K562 (cell line): ENCODE results near the gene ALK. TPM values are rescaled to one million over a fixed set of nuclear protein-coding genes. Genes with fewer than 3 reads are reported as not detected.

Experiments
- ATAC-seq: fragments of 200-7000 bp; cut with Tn5 transposase; 3 replicates; pipeline ENCODE4 v1.9.1; 2020; ENCODE audit warnings: moderate library complexity
- BruUV-seq: library from RNA; stranded (reverse); fragments of 400-500 nt; replicated peaks from 2 replicates; lab custom pipeline; 2021; lab: Mats Ljungman, UMichigan
- CTCF ChIA-PET: fragments of 300-600 bp; formaldehyde crosslinking; extraction: SDS; loops from one replicate; lab custom pipeline; 2021; ENCODE audit warnings: low intra/inter-chr PET ratio; lab: Yijun Ruan, JAX
- POLR2A ChIA-PET: fragments of 300-600, 350-650 bp; sonication (Branson Sonifier 250); formaldehyde crosslinking; extraction: SDS; loops from one replicate; lab custom pipeline; 2021; ENCODE audit warnings: antibody characterized with exemption, inconsistent platforms; lab: Yijun Ruan, JAX
- DNase-seq, 4 experiments: peaks; one replicate each; pipeline versions ENCODE4 v3.0.0 to v3.0.0-alpha.2; 2011 to 2018; ENCODE audit warnings: low spot score in 3 of 4, mixed read lengths in 3 of 4; ENCODE audit errors: extremely low read depth in 1 of 4
- FAIRE-seq: peaks from 2 replicates; lab custom pipeline; 2011; peaks lifted over from hg19 to GRCh38; lab: Jason Lieb, UNC
- H2AFZ ChIP-seq: 2 replicates; pipeline ENCODE4 v1.6.0; 2011; ENCODE audit warnings: low read depth, low read length, control low read depth, inconsistent platforms
- H3K27ac ChIP-seq: fragments of 200-600 bp; 3 replicates; pipeline ENCODE4 v1.8.0; 2011; ENCODE audit warnings: low read depth, mild to moderate bottlenecking, control low read depth, inconsistent platforms, low read length, moderate library complexity, mixed read lengths; ENCODE audit errors: extremely low read depth
- H3K27me3 ChIP-seq, 2 experiments: fragments of 300-600 bp in 1 of 2; 2 replicates in 1 of 2; 3 replicates in 1 of 2; pipeline versions ENCODE4 v1.6.0 to v1.8.0; 2011; ENCODE audit warnings: inconsistent platforms in 2 of 2, low read length in 2 of 2, mild to moderate bottlenecking in 1 of 2, mixed read lengths in 1 of 2, moderate library complexity in 1 of 2; ENCODE audit not compliant: control insufficient read depth in 2 of 2, insufficient read depth in 2 of 2
- H3K36me3 ChIP-seq: fragments of 300-600 bp; 3 replicates; pipeline ENCODE4 v1.8.0; 2011; ENCODE audit warnings: mild to moderate bottlenecking, low read length, inconsistent platforms; ENCODE audit not compliant: control insufficient read depth, insufficient read depth
- H3K4me1 ChIP-seq, 2 experiments: fragments of 200-600 bp in 1 of 2; replicated peaks in 1 of 2; 2 replicates in 1 of 2; 3 replicates in 1 of 2; pipeline versions ENCODE4 v1.5.1 to v1.8.0; 2011; ENCODE audit warnings: inconsistent platforms in 2 of 2, low read length in 2 of 2, mild to moderate bottlenecking in 1 of 2, mixed read lengths in 1 of 2, moderate library complexity in 1 of 2; ENCODE audit not compliant: control insufficient read depth in 2 of 2, insufficient read depth in 2 of 2
- H3K4me2 ChIP-seq: 2 replicates; pipeline ENCODE4 v1.6.1; 2011; ENCODE audit warnings: low read length, control low read depth, inconsistent platforms, mixed read lengths; ENCODE audit not compliant: insufficient read depth
- H3K4me3 ChIP-seq: fragments of 200-600 bp; sonication (generic), shearing (Covaris generic); 2 replicates; pipeline ENCODE4 v1.5.1; 2016; ENCODE audit warnings: control low read depth, inconsistent platforms
- H3K79me2 ChIP-seq: fragments of 200-600 bp; 3 replicates; pipeline ENCODE4 v1.8.0; 2011; ENCODE audit warnings: low read length, inconsistent platforms; ENCODE audit not compliant: control insufficient read depth, insufficient read depth
- H3K9ac ChIP-seq, 2 experiments: 2 replicates each; pipeline versions ENCODE4 v1.6.0 to v1.6.1; 2011; ENCODE audit warnings: low read depth in 2 of 2, low read length in 2 of 2, control low read depth in 1 of 2, inconsistent platforms in 1 of 2, mild to moderate bottlenecking in 1 of 2, mixed read lengths in 1 of 2; ENCODE audit not compliant: insufficient read depth in 1 of 2
- H3K9me1 ChIP-seq: one replicate; pipeline ENCODE4 v1.6.0; 2011; ENCODE audit warnings: inconsistent platforms, mild to moderate bottlenecking, low read length, moderate library complexity; ENCODE audit not compliant: control insufficient read depth, insufficient read depth
- H3K9me3 ChIP-seq: replicated peaks from 2 replicates; pipeline ENCODE4 v1.5.1; 2011; ENCODE audit warnings: low read depth, low read length, inconsistent platforms; ENCODE audit not compliant: control insufficient read depth, insufficient read depth
- H4K20me1 ChIP-seq: replicated peaks from 2 replicates; pipeline ENCODE4 v1.6.1; 2011; ENCODE audit warnings: low read length, inconsistent platforms, mixed read lengths; ENCODE audit not compliant: control insufficient read depth, insufficient read depth
- CHD2 ChIP-seq: IDR thresholded peaks from 2 replicates; pipeline ENCODE4 v1.6.1; 2011; ENCODE audit warnings: low read depth, low read length
- ERF ChIP-seq: fragments of 450-650 bp; formaldehyde crosslinking; IDR thresholded peaks from 2 replicates; pipeline ENCODE4 v1.4.0; 2020; ENCODE audit warnings: mild to moderate bottlenecking, mixed read lengths
- HMG20B ChIP-seq: fragments of 250-450 bp; sonication (Bioruptor Pico); IDR thresholded peaks from 2 replicates; pipeline ENCODE4 v1.5.0; 2021; ENCODE audit warnings: mild to moderate bottlenecking
- PHB ChIP-seq: fragments of 250-450 bp; sonication (Bioruptor Pico); IDR thresholded peaks from 2 replicates; pipeline ENCODE4 v1.5.0; 2021
- RBM22 ChIP-seq: fragments of 200-400 bp; formaldehyde crosslinking; IDR thresholded peaks from 2 replicates; pipeline ENCODE4 v1.6.1; 2018; ENCODE audit warnings: low read length, low read depth; ENCODE audit not compliant: poor library complexity, severe bottlenecking
- SIN3B ChIP-seq: fragments of 450-650 bp; IDR thresholded peaks from 2 replicates; pipeline ENCODE4 v1.6.1; 2017; ENCODE audit warnings: low read depth, mild to moderate bottlenecking, moderate library complexity
- SIX5 ChIP-seq, 2 experiments: IDR thresholded peaks; 2 replicates each; pipeline ENCODE4 v1.6.1; 2011; ENCODE audit warnings: low read length in 2 of 2, borderline replicate concordance in 1 of 2, low read depth in 1 of 2, mild to moderate bottlenecking in 1 of 2, moderate library complexity in 1 of 2; ENCODE audit not compliant: insufficient read depth in 1 of 2
- TBL1XR1 ChIP-seq, 2 experiments: IDR thresholded peaks; 2 replicates each; pipeline ENCODE4 v1.6.1; 2012; ENCODE audit warnings: improper control_type of control experiment in 2 of 2, low read length in 2 of 2, mild to moderate bottlenecking in 1 of 2
- U2AF2 ChIP-seq: fragments of 200-400 bp; formaldehyde crosslinking; optimal IDR thresholded peaks from 2 replicates; pipeline ENCODE3; 2017; ENCODE audit warnings: low read depth, mild to moderate bottlenecking, low read length
- USF2 ChIP-seq: sonication (generic); formaldehyde crosslinking; IDR thresholded peaks from 2 replicates; pipeline ENCODE4 v1.5.0; 2020; ENCODE audit warnings: missing genetic modification reagents
- ZNF232 ChIP-seq: sonication (generic); formaldehyde crosslinking; IDR thresholded peaks from 2 replicates; pipeline ENCODE4 v1.8.0; 2022; ENCODE audit warnings: mild to moderate bottlenecking, missing genetic modification reagents
- ZNF324 ChIP-seq: fragments of 250-450 bp; sonication (Bioruptor Pico); IDR thresholded peaks from 2 replicates; pipeline ENCODE4 v1.4.0; 2020; ENCODE audit warnings: mild to moderate bottlenecking
- ZNF609 ChIP-seq: sonication (generic); formaldehyde crosslinking; IDR thresholded peaks from 2 replicates; pipeline ENCODE4 v1.8.1; 2023; ENCODE audit warnings: missing genetic modification reagents, mild to moderate bottlenecking, borderline replicate concordance
- WGBS: fragments of 100-300 bp; shearing (Covaris generic); methylation state at CpG from one replicate; pipeline ENCODE4 v1.1.6; 2016; ENCODE audit warnings: low coverage, mixed read lengths; ENCODE audit not compliant: insufficient coverage; ENCODE audit errors: missing lambda C conversion rate; 5-methylcytosine and 5-hydroxymethylcytosine counted together
- in situ Hi-C: fragments of 300-500 bp; cut with MboI; formaldehyde crosslinking; loops from 4 replicates; pipeline ENCODE4 v1.15.0; 2018; ENCODE audit warnings: inconsistent platforms, mixed read lengths
- intact Hi-C: fragments of 100-400 bp; cut with micrococcal nuclease; formaldehyde crosslinking; loops from 2 replicates; pipeline ENCODE4 v1.14.2; 2022
- polyA plus RNA-seq, 8 experiments: library from polyadenylated mRNA; depleted of rRNA in 4 of 8; stranded (reverse) in 5 of 8; unstranded in 3 of 8; fragments of >200 nt; fragmentation: Nextera tagmentation in 2 of 8; fragmentation: Illumina TruSeq in 1 of 8; extraction: Ambion mirVana in 2 of 8; extraction: Trizol in 1 of 8; gene quantifications; 2 replicates each; pipeline versions ENCODE4 v1.2.1 to v1.2.3, GENCODE V29; 2011 to 2014; ENCODE audit warnings: inconsistent platforms in 1 of 8, missing spikeins in 1 of 8
- total RNA-seq, 7 experiments: library from RNA; depleted of rRNA in 6 of 7; stranded (reverse); fragments of >200 nt in 6 of 7; fragmentation: Illumina TruSeq in 2 of 7; extraction: Trizol in 2 of 7; gene quantifications; 2 replicates each; pipeline versions ENCODE4 v1.2.1 to v1.2.3, GENCODE V29; 2011 to 2021; ENCODE audit warnings: low replicate concordance in 1 of 7

Gene ALK
- total and polyA plus RNA-seq, 9 of the 15 experiments (the other 6 are each of a cell fraction or from before 2014, with no cell fraction given): not detected

DNA sequence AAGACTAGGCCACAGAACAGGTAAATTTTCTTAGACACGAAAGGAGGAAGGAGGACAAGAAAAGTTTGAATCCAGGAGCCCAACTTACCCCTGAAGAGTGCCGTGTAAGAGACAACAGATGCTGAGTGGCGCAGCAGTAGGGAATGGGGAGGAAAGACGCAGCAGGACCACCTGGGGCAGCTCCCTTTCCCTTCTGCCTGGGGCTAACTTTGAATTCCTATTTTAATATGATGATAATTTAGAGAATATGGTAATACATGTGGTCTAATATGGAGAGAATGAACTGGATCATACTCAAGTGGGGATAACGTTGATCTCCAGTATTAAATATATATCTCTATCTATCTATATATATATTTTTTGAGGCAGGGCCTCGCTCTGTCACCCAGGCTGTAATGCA, 736.9 kb downstream of the ALK start:
- Histone ChIP-seq H3K9ac (no peak overlapping the region), H3K27ac (no peak overlapping the region), H3K4me3 (no peak overlapping the region), H3K4me2 (no peak overlapping the region), H2AFZ (no peak overlapping the region), H4K20me1 (no peaks in the 10 kb centered on the region), H3K4me1 (no peaks in the 10 kb centered on the region), H3K27me3 (peaks cover 8 to 9% of the 10 kb centered on the region in 2 experiments), H3K9me1 (no peaks in the 10 kb centered on the region), H3K79me2 (no peaks in the 10 kb centered on the region), H3K36me3 (no peaks in the 10 kb centered on the region), H3K9me3 (no peaks in the 10 kb centered on the region)
- FAIRE-seq (no peak), DNase-seq (no peak), ATAC-seq (no peak)
- in situ Hi-C loops (no loop called here), intact Hi-C loops (no loop called here)
- ChIA-PET CTCF (no interaction called here), POLR2A (interaction anchor here (0.7 to 1.2 kb wide), 2 partner anchors 9 to 247 kb away, joined by 3 to 4 read pairs; no protein-coding TSS in a partner anchor)
- WGBS: 2% methylated on average over 6 of the region's 6 CpGs
- no TSS peak for BruUV-seq
- TF ChIP-seq ZNF609 (CRISPR knock-in tag): no peak
- TF ChIP-seq ERF (CRISPR knock-in tag): no peak
- no peak for TF ChIP-seq RBM22
- no peak for TF ChIP-seq USF2 (CRISPR knock-in tag)
- TF ChIP-seq HMG20B: no peak
- TF ChIP-seq SIX5 (IDR thresholded peaks at IDR 0.05; ENCODE audit: borderline replicate concordance in 1 of 2, insufficient read depth in 1 of 2, low read depth in 1 of 2, low read length in 2 of 2): no peak
- no peak for TF ChIP-seq ZNF232
- no peak for TF ChIP-seq PHB (CRISPR knock-in tag)
- TF ChIP-seq CHD2: no peak
- no peak for TF ChIP-seq SIN3B
- TF ChIP-seq U2AF2: no peak
- TF ChIP-seq TBL1XR1 (IDR thresholded peaks at IDR 0.05; ENCODE audit: low read length in 2 of 2): no peak
- TF ChIP-seq ZNF324 (CRISPR knock-in tag): no peak
